Measurements from ENCODE around the gene GNG14.

DNA sequence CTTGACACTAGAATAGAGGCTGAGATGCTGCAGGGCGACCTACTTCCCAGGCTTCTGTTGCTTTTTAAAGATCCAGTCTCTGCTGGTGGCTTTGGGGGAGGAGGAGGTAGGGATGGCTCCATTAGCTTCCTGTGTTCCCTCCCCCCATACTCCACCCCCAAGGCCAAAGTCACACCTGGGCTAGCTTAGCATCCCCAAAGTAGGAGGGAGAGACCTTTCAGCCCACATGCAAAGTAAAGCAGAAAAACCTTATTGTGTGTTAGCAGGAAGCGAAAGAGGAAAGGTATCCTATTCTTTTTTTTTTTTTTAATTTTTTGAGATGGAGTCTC is 39.2 kb downstream of the GNG14 start:
- no peak for TF ChIP-seq EZH2 (IDR thresholded peaks at IDR 0.05; ENCODE audit: borderline replicate concordance, low read depth, low read length, severe bottlenecking)
- TF ChIP-seq, protein P1, sequence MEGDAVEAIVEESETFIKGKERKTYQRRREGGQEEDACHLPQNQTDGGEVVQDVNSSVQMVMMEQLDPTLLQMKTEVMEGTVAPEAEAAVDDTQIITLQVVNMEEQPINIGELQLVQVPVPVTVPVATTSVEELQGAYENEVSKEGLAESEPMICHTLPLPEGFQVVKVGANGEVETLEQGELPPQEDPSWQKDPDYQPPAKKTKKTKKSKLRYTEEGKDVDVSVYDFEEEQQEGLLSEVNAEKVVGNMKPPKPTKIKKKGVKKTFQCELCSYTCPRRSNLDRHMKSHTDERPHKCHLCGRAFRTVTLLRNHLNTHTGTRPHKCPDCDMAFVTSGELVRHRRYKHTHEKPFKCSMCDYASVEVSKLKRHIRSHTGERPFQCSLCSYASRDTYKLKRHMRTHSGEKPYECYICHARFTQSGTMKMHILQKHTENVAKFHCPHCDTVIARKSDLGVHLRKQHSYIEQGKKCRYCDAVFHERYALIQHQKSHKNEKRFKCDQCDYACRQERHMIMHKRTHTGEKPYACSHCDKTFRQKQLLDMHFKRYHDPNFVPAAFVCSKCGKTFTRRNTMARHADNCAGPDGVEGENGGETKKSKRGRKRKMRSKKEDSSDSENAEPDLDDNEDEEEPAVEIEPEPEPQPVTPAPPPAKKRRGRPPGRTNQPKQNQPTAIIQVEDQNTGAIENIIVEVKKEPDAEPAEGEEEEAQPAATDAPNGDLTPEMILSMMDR (IDR thresholded peaks at IDR 0.05; ENCODE audit: extremely low read depth in 1 of 2, insufficient read depth in 1 of 2, low read depth in 1 of 2, low read length in 2 of 2): no peak
- no peak for TF ChIP-seq POLR2A (IDR thresholded peaks at IDR 0.05; ENCODE audit: low read depth, low read length)
- no peak for TF ChIP-seq MAX (IDR thresholded peaks at IDR 0.05; ENCODE audit: insufficient read depth, insufficient read length)
- no peak for TF ChIP-seq POLR2AphosphoS5 (IDR thresholded peaks at IDR 0.05; ENCODE audit: insufficient read depth, low read depth, low read length)
- no peak for TF ChIP-seq MYC (IDR thresholded peaks at IDR 0.05; ENCODE audit: low read depth, low read length)
- no peak for TF ChIP-seq FOS (IDR thresholded peaks at IDR 0.05; ENCODE audit: borderline replicate concordance, insufficient read depth, low read length)

Measured in endothelial cell of umbilical vein (primary cell).